Activated gamma-delta T cell (primary cell): ENCODE results near the gene IGSF21.

Experiments
- DNase-seq: peaks from one replicate; lab custom pipeline; 2025; lab: John Stamatoyannopoulos, UW
- total RNA-seq, 2 donors: gene quantifications; one replicate each; lab custom pipeline; 2026; lab: John Stamatoyannopoulos, UW

Gene IGSF21
- total RNA-seq: 0 to 0.04 reads per million in 2 donors

- DNase-seq: no peak
These were observed at the start of gene IGSF21 for GRCh38 chr1:18107369-18108298. Gene IGSF21, plus strand, starts transcription at chr1:18107798. Its CDS starts 331 bp downstream, at chr1:18108129.

DNA sequence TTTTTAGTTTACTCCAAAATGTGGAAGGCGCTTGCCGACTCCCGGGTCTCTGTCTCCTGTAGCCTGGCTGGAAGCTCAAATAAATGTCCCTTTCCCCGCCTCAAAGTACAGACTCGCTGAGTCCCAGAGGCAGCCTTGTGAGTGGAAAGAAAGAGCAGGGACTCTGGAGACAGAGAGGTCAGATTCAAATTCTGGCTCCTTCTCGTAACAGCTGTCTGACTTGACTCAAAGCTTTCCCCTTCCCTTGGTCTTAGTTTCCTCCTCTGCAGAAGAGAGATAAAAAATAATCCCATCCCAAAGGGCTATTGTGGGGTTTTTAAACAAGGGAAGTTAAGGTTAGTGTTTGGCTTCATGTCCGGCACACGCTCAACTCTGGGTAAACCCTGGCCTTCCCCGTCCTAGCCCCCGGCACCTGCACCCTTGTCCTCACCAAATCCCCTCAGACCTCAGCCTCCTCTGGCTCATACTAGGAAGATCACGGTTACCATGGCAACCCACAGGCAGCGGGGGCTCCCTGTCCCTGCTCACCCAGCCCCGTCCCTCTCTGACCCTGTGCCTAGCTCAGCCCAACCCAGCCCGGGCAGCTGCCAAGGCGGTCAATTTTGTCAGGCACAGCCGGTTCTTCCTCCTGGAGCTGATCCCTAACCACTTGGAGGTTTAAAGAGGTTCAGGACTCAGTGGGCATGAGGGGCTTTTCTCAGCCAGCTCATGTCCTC is 49.2 kb upstream of the IGSF21 start:
- no peak for DNase-seq

- no peak for DNase-seq
These were observed 48.5 kb upstream of the IGSF21 start for GRCh38 chr1:18058981-18059605.

GRCh38 chr1:18060366-18060765 is 47.2 kb upstream of the IGSF21 start:
- no peak for DNase-seq

DNA sequence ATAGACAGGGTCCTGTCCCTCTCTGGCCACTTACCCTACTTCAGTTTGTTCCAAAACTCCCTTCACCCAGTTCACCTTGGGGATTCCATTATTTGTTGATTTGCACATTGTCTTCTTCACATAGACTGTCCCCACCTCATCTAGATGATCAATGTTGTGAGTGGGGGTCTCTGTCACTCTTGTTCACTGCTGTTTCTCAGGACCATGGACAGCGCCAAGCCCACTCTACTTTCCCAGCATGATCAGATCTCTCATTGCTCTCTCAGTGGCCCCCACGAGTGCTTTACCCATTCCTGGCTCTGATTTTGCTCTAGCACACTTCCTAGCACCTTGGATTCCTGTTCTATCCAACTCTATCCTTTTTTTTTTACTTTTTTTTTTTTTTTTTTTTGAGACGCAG is 45.4 kb upstream of the IGSF21 start:
- DNase-seq: no peak

GRCh38 chr1:18064534-18064933 is 43.1 kb upstream of the IGSF21 start:
- no peak for DNase-seq

DNA sequence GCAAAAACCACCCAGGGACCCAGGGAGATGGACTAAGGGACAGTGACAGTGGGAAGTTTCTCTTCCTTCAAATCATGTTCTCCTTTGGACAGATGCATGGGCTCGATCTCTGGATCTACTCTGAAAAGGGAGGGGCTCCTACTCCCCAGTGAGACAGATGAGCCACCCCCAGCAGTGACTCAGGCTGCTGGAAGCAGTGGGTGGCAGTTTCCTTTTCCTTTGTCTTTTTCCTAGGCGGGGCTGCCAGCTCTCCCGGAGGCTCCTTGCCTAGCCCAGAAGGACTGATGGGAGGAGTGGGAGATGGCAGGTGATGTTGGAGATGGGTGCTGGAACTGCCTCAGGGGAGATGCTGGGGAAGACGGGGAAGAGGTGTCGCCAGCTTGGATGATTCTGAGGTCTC is 41.0 kb upstream of the IGSF21 start:
- no peak for DNase-seq

DNA sequence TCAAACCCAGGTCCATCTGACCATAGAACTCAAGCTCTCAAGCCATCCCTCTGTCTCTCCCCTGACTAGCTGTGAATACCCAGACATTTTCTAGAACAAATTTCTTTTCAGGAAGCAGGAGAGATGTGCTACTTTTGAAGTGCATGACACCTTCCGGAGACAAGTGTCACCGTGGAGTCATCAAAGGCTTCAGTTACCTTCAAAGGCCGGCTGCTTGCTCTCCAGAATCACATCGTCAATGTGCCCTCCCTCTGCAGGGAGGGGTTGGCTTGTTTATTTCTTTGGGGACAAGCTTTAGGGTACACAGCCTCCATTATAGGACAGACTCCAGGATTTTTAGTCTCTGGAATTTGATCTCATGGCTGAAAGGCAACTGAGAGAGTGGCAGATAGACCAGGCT is 37.7 kb upstream of the IGSF21 start:
- DNase-seq: no peak

DNA sequence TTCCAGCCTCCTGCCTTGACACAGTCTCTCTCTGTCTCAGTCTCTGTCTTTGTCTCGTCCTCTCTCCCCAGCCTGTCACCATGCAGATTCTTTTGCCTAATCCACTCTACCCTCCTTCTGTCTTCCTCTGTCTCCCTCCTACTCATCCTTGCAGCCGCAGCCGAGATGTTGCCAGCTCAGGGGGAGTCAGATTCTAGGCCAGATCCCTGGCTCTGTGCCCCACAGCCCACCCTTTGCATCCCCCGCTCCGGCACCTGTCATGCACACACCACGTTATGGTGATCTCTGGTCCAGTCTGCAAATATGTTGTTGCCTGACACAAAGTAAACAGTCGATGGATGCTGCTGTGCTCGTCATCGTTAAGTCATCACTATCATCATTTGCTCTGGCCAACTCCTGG is 35.5 kb upstream of the IGSF21 start:
- no peak for DNase-seq

- no peak for DNase-seq
These were observed 34.4 kb upstream of the IGSF21 start for GRCh38 chr1:18073066-18073642.

- no peak for DNase-seq
These were observed 29.9 kb upstream of the IGSF21 start for GRCh38 chr1:18077657-18078215.

GRCh38 chr1:18079941-18080735 is 27.5 kb upstream of the IGSF21 start:
- no peak for DNase-seq

GRCh38 chr1:18085387-18086074 is 22.1 kb upstream of the IGSF21 start:
- no peak for DNase-seq

- no peak for DNase-seq
These were observed 19.5 kb upstream of the IGSF21 start for GRCh38 chr1:18088077-18088594.

GRCh38 chr1:18089488-18089887 is 18.1 kb upstream of the IGSF21 start:
- DNase-seq: no peak

DNA sequence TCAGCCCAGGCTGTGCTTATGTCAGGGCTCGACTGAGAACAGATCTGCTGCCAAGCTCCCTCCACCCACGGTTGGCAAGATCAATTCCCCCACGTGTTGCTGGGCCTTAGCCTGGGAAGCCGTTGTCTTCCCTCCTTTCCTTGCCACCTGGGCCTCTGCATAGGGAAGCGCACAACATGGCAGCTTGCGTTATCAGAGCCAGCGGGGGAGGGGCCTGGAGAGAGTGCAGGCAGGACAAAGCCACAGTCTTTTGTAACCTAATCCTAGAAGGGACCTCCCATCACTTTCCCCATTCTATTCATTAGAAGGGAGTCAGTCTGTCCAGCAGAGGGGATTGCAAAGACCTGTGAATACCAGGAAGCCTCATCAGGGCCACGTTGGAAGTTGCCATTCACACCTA is 17.0 kb upstream of the IGSF21 start:
- no peak for DNase-seq

DNA sequence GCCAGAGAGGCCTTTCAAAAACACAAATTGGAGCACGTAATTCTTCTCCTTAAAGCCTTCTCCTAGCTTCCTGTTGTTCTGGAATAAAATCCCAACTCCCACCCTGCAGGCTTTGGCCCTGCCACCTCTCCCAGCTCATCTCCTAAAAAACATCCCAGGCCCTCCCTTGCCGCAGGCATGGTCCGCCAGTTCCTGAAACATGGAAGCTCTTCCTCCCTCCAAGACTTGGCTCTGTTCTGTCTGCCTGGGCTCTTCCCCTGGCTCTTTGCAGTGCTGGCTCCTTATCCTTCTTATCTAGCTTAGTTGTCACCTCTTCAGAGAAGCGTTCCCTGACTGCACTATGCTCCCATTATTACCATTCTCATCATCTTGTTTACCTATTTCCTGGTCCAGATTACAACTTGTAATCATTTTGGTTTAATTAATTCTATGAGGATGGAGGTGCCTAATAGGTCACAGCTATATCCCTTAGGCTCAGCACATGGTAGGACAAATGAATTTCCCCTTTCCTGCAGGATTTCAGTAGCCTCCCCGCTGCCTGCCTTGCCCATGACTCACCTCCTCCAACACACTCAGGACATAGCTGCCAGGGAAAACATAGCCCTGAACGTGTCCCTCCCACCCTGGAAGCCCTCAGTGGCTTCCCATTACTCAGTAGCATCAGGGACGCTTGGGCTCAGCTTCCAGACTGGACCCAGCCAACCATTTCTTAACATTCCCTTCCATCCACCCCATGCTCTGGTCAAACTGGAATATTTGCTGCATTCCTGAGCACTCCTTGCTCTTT is 15.7 kb upstream of the IGSF21 start:
- DNase-seq: no peak

DNA sequence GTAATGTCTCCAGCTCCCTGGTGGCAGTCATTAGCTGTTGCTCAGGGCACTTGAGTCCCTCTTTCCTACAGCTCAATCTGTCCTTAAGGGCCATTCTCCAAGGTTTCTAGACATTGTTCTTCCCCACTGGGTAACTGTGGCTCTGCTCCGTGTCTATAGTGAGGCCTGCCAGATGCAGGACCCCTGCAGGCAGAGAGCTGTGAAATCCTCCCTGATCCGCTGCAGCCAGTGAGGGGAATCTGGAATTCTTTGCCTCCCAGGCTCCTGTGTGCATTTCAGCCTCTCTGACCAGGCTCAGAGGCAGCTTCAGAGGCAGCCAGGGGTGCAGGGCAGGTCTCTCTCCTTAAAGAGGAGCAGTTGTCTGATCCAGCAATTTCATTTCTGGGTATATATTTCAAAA is 14.4 kb upstream of the IGSF21 start:
- DNase-seq: no peak

- DNase-seq: no peak
These were observed 14.0 kb upstream of the IGSF21 start for GRCh38 chr1:18093646-18094045.
